MM.1S (cell line): ENCODE results near the gene RNF214.

Experiments
- CTCF ChIP-seq: fragments of 300-600 bp; sonication (generic); IDR thresholded peaks from 2 replicates; pipeline ENCODE4 v1.5.1; 2016; ENCODE audit warnings: antibody characterized with exemption, low read length, mixed read lengths
- EZH2 ChIP-seq: fragments of 300-600 bp; sonication (generic); optimal IDR thresholded peaks from 2 replicates; pipeline ENCODE3; 2017; ENCODE audit warnings: low read depth, mild to moderate bottlenecking, antibody characterized with exemption, low read length, mixed read lengths
- EZH2phosphoT487 ChIP-seq: fragments of 300-600 bp; sonication (generic); IDR thresholded peaks from 2 replicates; pipeline ENCODE4 v1.6.1; 2018; ENCODE audit warnings: antibody characterized with exemption, low read length

- TF ChIP-seq CTCF (no peak), EZH2phosphoT487 (no peak), EZH2 (no peak)
Observed at GRCh38 chr11:117281869-117282268, 49.4 kb downstream of the RNF214 start.
